ENCODE data around the gene KRTAP10-2. TPM values are rescaled to one million over a fixed set of nuclear protein-coding genes. Genes with fewer than 3 reads are reported as not detected.

KRTAP10-2 gene
- total and polyA plus RNA-seq, 2 experiments from 2014 or later: 0.24 TPM; not detected in 1

DNA sequence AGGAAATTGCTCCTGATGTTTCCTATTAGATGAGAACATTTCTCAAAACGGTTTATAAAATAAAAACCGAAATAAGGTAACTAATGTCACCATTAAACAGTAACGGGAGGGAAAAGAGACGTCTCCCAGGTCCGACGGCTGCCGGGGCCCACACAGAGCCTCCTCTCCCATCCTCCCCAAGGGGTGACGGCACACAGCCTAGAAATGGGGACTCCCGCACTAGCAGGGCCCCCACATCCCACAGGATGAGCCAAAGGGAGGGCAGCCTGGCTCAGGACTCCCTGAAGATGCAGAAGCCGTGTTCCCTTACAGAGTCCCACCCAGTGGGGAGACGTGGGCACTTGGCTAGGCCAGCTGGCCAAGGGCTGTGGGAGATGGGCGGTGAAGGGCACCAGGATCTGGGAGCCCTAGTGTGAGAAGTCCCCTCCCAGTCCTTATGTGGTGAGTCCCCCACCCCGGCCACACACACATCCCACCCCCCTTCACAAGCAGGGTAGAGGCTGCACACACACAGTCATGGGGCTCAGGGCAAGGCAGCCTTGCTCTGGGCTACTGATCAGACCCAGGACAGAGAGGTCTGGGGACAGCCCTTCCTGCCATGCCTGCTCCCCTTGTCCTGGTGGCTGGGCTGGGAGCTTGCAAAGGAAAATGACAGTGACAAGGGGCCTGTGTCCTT is 4.0 kb upstream of the KRTAP10-2 start:
- Mint-ChIP-seq H3K27ac (no peak overlapping the region), H3K36me3 (ENCODE audit: low read depth) (no peaks in the 10 kb centered on the region; the same call in 2 of the 3 replicates), H3K9me3 (no peaks in the 10 kb centered on the region), H3K27me3 (ENCODE audit: insufficient read depth, low read depth, poor library complexity) (peaks cover 13% of the 10 kb centered on the region), H3K4me3 (no peak overlapping the region), H3K4me1 (peaks cover 38% of the 10 kb centered on the region)
- Histone ChIP-seq H2AFZ (no peak overlapping the region), H3F3A (replicated peaks; ENCODE audit: low read depth) (0 out of 2 replicates have a peak, but pooled peaks cover 2% of the 10 kb centered on the region), H3K4me1 (ENCODE audit: insufficient read depth) (peaks cover 10% of the 10 kb centered on the region; the same call in 1 of the 2 replicates), H3K9me2 (ENCODE audit: insufficient read depth) (no peaks in the 10 kb centered on the region), H3K4me2 (no peak overlapping the region), H3K27me3 (ENCODE audit: insufficient read depth) (no peaks in the 10 kb centered on the region), H3K4me3 (no peak overlapping the region), H3K79me2 (replicated peaks; ENCODE audit: insufficient read depth) (no peaks in the 10 kb centered on the region), H4K20me1 (replicated peaks; ENCODE audit: insufficient read depth) (no peaks in the 10 kb centered on the region), H3K36me3 (ENCODE audit: insufficient read depth) (no peaks in the 10 kb centered on the region), H3K27ac (ENCODE audit: low read depth) (no peak overlapping the region)
- no peak for ATAC-seq
- TF ChIP-seq EZH2phosphoT487 (IDR thresholded peaks at IDR 0.05; ENCODE audit: unreplicated experiment) (no peak), CREB1 (CRISPR knock-in tag; IDR thresholded peaks at IDR 0.05; ENCODE audit: low read depth) (no peak), POLR2AphosphoS5 (IDR thresholded peaks at IDR 0.05; ENCODE audit: low read depth) (no peak), ZNF331 (CRISPR knock-in tag; IDR thresholded peaks at IDR 0.05; ENCODE audit: low read depth) (no peak), EZH2 (IDR thresholded peaks at IDR 0.05; ENCODE audit: low read depth, unreplicated experiment) (no peak), ZNF114 (CRISPR knock-in tag; IDR thresholded peaks at IDR 0.05) (no peak), NANOG (IDR thresholded peaks at IDR 0.05; ENCODE audit: borderline replicate concordance) (no peak), STAT1 (IDR thresholded peaks at IDR 0.05; ENCODE audit: unreplicated experiment) (no peak), JUNB (IDR thresholded peaks at IDR 0.05; ENCODE audit: unreplicated experiment) (no peak)
- TF ChIP-seq, protein P1, sequence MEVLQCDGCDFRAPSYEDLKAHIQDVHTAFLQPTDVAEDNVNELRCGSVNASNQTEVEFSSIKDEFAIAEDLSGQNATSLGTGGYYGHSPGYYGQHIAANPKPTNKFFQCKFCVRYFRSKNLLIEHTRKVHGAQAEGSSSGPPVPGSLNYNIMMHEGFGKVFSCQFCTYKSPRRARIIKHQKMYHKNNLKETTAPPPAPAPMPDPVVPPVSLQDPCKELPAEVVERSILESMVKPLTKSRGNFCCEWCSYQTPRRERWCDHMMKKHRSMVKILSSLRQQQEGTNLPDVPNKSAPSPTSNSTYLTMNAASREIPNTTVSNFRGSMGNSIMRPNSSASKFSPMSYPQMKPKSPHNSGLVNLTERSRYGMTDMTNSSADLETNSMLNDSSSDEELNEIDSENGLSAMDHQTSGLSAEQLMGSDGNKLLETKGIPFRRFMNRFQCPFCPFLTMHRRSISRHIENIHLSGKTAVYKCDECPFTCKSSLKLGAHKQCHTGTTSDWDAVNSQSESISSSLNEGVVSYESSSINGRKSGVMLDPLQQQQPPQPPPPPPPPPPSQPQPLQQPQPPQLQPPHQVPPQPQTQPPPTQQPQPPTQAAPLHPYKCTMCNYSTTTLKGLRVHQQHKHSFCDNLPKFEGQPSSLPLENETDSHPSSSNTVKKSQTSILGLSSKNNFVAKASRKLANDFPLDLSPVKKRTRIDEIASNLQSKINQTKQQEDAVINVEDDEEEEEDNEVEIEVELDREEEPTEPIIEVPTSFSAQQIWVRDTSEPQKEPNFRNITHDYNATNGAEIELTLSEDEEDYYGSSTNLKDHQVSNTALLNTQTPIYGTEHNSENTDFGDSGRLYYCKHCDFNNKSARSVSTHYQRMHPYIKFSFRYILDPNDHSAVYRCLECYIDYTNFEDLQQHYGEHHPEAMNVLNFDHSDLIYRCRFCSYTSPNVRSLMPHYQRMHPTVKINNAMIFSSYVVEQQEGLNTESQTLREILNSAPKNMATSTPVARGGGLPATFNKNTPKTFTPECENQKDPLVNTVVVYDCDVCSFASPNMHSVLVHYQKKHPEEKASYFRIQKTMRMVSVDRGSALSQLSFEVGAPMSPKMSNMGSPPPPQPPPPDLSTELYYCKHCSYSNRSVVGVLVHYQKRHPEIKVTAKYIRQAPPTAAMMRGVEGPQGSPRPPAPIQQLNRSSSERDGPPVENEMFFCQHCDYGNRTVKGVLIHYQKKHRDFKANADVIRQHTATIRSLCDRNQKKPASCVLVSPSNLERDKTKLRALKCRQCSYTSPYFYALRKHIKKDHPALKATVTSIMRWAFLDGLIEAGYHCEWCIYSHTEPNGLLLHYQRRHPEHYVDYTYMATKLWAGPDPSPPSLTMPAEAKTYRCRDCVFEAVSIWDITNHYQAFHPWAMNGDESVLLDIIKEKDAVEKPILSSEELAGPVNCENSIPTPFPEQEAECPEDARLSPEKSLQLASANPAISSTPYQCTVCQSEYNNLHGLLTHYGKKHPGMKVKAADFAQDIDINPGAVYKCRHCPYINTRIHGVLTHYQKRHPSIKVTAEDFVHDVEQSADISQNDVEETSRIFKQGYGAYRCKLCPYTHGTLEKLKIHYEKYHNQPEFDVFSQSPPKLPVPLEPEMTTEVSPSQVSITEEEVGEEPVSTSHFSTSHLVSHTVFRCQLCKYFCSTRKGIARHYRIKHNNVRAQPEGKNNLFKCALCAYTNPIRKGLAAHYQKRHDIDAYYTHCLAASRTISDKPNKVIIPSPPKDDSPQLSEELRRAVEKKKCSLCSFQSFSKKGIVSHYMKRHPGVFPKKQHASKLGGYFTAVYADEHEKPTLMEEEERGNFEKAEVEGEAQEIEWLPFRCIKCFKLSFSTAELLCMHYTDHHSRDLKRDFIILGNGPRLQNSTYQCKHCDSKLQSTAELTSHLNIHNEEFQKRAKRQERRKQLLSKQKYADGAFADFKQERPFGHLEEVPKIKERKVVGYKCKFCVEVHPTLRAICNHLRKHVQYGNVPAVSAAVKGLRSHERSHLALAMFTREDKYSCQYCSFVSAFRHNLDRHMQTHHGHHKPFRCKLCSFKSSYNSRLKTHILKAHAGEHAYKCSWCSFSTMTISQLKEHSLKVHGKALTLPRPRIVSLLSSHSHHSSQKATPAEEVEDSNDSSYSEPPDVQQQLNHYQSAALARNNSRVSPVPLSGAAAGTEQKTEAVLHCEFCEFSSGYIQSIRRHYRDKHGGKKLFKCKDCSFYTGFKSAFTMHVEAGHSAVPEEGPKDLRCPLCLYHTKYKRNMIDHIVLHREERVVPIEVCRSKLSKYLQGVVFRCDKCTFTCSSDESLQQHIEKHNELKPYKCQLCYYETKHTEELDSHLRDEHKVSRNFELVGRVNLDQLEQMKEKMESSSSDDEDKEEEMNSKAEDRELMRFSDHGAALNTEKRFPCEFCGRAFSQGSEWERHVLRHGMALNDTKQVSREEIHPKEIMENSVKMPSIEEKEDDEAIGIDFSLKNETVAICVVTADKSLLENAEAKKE (CRISPR knock-in tag; IDR thresholded peaks at IDR 0.05): no peak
- TF ChIP-seq, protein P2, sequence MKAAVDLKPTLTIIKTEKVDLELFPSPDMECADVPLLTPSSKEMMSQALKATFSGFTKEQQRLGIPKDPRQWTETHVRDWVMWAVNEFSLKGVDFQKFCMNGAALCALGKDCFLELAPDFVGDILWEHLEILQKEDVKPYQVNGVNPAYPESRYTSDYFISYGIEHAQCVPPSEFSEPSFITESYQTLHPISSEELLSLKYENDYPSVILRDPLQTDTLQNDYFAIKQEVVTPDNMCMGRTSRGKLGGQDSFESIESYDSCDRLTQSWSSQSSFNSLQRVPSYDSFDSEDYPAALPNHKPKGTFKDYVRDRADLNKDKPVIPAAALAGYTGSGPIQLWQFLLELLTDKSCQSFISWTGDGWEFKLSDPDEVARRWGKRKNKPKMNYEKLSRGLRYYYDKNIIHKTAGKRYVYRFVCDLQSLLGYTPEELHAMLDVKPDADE (IDR thresholded peaks at IDR 0.05): no peak
- TF ChIP-seq, protein P3, sequence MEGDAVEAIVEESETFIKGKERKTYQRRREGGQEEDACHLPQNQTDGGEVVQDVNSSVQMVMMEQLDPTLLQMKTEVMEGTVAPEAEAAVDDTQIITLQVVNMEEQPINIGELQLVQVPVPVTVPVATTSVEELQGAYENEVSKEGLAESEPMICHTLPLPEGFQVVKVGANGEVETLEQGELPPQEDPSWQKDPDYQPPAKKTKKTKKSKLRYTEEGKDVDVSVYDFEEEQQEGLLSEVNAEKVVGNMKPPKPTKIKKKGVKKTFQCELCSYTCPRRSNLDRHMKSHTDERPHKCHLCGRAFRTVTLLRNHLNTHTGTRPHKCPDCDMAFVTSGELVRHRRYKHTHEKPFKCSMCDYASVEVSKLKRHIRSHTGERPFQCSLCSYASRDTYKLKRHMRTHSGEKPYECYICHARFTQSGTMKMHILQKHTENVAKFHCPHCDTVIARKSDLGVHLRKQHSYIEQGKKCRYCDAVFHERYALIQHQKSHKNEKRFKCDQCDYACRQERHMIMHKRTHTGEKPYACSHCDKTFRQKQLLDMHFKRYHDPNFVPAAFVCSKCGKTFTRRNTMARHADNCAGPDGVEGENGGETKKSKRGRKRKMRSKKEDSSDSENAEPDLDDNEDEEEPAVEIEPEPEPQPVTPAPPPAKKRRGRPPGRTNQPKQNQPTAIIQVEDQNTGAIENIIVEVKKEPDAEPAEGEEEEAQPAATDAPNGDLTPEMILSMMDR (conservative IDR thresholded peaks at IDR 0.05; ENCODE audit: low read depth in 2 of 2): no peak
- TF ChIP-seq, protein P4, sequence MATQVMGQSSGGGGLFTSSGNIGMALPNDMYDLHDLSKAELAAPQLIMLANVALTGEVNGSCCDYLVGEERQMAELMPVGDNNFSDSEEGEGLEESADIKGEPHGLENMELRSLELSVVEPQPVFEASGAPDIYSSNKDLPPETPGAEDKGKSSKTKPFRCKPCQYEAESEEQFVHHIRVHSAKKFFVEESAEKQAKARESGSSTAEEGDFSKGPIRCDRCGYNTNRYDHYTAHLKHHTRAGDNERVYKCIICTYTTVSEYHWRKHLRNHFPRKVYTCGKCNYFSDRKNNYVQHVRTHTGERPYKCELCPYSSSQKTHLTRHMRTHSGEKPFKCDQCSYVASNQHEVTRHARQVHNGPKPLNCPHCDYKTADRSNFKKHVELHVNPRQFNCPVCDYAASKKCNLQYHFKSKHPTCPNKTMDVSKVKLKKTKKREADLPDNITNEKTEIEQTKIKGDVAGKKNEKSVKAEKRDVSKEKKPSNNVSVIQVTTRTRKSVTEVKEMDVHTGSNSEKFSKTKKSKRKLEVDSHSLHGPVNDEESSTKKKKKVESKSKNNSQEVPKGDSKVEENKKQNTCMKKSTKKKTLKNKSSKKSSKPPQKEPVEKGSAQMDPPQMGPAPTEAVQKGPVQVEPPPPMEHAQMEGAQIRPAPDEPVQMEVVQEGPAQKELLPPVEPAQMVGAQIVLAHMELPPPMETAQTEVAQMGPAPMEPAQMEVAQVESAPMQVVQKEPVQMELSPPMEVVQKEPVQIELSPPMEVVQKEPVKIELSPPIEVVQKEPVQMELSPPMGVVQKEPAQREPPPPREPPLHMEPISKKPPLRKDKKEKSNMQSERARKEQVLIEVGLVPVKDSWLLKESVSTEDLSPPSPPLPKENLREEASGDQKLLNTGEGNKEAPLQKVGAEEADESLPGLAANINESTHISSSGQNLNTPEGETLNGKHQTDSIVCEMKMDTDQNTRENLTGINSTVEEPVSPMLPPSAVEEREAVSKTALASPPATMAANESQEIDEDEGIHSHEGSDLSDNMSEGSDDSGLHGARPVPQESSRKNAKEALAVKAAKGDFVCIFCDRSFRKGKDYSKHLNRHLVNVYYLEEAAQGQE (IDR thresholded peaks at IDR 0.05; ENCODE audit: unreplicated experiment): no peak
- no peak for DNase-seq (ENCODE audit: low spot score)

Data from GM23338 (cell line).